GOT3 (cell line): ENCODE results near the gene RAB17.

Experiments used
- DNase-seq: peaks from one replicate; lab custom pipeline; 2025; ENCODE audit warnings: mixed read lengths; lab: John Stamatoyannopoulos, UW

The RAB17 gene

DNA sequence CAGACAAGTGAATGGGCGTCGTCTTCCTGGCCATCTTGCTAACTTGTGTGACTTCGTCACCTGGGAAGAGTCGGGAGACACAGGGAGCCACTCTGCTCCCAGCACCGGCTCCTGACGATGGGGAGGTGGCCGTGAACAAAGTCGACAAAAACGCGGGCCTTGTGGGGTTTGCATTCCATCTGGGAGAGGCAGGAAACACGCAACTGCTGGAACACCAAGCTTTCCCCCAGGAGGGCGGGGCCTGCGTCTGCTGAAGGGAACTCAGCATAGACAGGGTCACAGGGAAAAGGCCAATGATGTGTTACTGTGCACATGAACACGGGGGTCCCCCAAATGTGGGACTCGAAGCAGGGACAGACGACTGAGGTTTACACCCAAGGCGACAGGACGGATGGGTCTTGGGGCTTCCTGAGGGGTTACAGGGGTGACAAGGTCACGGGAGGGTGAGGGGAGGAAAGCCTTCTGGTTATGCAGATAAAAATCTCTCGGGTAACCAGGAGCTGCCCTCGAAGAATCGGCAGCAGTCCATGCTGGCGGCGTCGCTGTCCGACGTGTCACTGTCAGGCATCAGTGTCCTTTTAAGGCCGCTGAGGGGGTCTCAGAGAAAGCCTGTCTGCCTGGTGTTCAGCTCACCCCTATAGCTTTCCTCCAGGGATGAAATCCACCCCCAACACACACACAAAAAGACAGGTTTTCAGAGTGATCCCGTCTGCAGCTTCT, 52.4 kb downstream of the RAB17 start:
- DNase-seq = no peak

GRCh38 chr2:237536617-237537016, 53.9 kb downstream of the RAB17 start:
- DNase-seq = no peak

GRCh38 chr2:237536083-237536415, 54.5 kb downstream of the RAB17 start:
- no peak for DNase-seq

GRCh38 chr2:237535385-237536082, 55.0 kb downstream of the RAB17 start:
- no peak for DNase-seq

- DNase-seq = no peak
These were observed 56.2 kb downstream of the RAB17 start for GRCh38 chr2:237534380-237534779.

DNA sequence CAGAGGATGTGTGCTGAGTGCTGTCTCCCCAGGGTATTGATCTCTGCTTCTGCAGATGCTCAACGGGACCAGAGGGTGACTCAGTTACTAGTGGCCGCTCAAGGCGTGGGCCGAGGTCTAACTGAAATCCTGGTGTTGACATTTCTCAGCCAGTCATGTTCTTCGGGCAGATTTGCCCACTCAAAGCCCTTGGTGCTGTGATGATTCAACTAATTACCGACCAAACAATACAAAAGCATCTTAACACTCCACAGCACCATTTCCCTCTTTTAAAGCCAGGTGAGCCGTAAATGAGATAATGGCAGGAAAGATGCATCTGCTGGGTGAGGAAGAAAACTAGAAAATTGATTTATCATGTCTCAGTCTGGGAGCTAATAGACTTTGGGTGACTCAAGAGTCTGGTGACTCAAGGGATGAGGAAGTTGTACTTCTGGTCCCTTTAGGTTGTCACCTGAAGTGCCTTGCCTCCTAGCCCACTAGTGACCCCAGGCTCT, 56.8 kb downstream of the RAB17 start:
- DNase-seq = peak; percentile 26

GRCh38 chr2:237532160-237532559, 58.4 kb downstream of the RAB17 start:
- no peak for DNase-seq

DNA sequence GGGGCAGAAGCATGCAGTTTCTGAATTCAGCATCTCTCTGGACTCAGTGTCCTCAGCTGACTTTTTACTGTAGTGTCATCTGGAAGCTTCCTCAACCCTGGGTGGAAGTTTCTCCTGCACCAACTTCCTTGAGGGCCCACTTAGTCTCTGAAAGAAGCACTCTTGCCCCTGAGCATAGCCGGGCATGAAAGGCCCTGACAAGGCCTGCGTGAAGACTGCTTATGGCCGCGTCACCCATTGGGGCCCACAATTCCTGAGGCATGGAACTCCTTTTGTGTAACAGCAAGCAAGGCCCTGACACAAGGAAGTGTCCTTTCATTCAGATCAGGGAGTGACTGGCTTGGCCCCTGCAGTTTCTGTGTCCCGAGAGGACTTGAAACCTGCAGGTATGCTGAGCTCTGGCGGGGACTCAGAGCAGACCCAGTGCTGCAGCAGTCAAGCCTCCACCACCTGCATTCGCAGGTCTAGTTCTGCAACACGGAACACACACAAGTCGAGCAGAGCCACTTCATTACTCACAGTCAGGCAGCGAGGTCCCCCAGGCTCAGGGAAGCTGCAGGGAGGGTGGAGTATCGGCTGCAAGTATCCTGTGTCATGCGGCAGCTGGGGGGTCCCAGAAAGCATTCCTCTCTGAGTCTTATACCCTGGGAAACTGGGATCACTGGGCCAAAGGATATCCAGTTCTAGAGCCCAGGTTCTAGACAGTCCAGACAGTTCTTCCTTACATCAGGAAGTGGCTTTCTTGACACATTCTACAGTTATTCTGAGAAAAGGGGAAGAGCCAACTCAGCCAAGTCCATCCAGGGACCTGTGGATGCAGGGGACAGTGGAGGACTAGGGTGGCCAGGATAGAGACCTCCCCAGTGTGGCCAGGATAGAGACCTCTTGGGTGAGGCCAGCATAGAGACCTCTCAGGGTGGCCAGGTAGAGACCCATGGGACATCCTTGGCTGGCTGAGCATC, 59.8 kb downstream of the RAB17 start:
- DNase-seq = no peak

- no peak for DNase-seq
These were observed 60.8 kb downstream of the RAB17 start for GRCh38 chr2:237529452-237530402.

DNA sequence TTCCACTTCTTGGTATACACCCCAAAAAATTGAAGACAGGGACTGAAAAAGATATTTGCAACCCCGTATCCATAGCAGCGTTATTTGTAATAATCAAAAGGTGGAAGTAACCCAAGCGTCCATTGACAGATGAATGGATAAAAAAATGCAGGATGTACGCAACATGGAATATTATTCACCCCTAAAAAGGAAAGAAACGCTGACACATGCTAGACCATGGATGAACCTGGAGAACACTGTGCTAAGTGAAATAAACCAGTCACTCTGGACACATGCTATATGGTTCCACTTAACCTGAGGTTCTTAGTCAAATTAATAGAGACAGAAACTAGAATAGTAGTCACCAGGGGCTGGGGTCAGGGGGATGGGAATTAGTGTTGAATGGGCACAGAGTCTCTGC, 62.8 kb downstream of the RAB17 start:
- no peak for DNase-seq

DNA sequence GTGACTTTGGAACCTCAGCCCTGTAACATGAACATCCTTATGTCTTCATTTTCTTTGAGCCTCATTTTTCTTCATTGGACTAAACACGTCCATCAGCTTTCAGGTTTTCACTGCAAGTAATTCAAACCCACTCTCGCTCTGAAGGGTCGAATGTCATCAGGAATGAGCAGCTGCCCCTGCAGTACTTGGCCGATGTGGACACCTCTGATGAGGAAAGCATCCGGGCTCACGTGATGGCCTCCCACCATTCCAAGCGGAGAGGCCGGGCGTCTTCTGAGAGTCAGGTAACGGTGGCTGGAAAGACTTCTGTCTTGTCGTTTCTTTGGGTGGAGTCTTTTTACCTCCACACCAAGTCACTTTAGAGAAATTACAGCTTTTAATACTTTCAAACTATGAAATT, 63.3 kb downstream of the RAB17 start:
- DNase-seq = no peak

DNA sequence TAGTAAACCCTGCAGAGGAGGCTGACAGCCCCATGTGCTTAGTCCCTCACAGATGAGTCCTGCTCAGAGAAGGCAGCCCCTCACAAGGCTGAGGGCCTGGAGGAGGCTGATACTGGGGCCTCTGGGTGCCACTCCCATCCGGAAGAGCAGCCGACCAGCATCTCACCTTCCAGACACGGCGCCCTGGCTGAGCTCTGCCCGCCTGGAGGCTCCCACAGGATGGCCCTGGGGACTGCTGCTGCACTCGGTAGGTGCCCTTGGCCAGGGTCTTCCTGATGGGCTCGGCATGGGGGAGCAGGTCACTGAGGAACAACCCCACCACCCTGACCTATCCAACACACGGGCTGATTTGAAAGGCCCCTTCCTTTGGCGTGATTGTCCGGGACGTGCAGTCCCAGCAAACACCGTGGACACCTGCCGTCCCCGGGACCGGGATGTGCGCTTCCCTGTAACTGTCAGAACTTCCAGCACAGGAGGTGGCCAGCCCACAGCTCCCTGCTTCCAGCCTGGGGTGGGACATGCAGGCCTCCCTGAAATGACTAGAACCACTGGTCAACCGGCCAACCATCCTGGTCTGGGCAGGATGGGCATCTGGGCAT, 64.9 kb downstream of the RAB17 start:
- no peak for DNase-seq

GRCh38 chr2:237524631-237525030, 65.9 kb downstream of the RAB17 start:
- DNase-seq = no peak
